Stimulated activated CD4-positive, alpha-beta T cell treated with anti-CD3 and anti-CD28 coated beads, TNF-alpha, amount 100 ng/mL, for 24 hours (primary cell): Measurements from ENCODE around the gene FAM156B.
"Not testable (repeated sequence)": the region's sequence is repeated elsewhere in the genome, so short reads cannot be mapped to it uniquely, and the experiment has no call there.

ENCODE experiments used
- DNase-seq, 3 experiments: peaks; one replicate each; pipeline ENCODE4 v3.0.0-alpha.2; 2020; ENCODE audit warnings: low read depth in 3 of 3

The FAM156B gene

GRCh38 chrX:52896855-52897709 lies at the start of gene FAM156B:
Gene FAM156B, plus strand, starts transcription at chrX:52897330. Its CDS starts 9,896 bp downstream, at chrX:52907226.
- DNase-seq: not testable (repeated sequence)

- DNase-seq: no peak
Measured at GRCh38 chrX:52852110-52852860, 44.8 kb upstream of the FAM156B start.

DNA sequence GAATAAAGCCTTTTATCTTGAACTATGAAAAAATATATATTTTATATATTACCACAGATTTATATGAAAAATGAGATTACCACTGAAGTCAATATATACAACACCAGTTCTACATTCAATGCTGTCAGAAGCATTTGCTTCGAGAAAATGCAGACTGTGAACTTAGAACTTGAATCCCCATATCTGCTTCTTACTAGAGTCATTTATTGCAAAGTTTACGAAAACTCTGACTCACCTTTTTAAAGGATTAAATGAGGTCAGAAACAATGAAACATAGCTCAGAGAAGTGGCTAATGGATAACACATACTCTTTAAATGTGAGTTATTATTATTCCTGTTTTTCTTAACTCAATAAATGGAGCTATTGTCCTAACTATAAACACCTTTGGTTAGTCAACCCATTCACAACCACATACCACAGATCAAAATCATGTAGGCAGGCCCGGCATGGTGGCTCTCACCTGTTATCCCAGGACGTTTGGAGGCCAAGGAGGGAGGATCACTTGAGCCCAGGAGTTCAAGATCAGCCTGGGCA lies 40.1 kb upstream of the FAM156B start:
- not testable (repeated sequence) for DNase-seq

DNA sequence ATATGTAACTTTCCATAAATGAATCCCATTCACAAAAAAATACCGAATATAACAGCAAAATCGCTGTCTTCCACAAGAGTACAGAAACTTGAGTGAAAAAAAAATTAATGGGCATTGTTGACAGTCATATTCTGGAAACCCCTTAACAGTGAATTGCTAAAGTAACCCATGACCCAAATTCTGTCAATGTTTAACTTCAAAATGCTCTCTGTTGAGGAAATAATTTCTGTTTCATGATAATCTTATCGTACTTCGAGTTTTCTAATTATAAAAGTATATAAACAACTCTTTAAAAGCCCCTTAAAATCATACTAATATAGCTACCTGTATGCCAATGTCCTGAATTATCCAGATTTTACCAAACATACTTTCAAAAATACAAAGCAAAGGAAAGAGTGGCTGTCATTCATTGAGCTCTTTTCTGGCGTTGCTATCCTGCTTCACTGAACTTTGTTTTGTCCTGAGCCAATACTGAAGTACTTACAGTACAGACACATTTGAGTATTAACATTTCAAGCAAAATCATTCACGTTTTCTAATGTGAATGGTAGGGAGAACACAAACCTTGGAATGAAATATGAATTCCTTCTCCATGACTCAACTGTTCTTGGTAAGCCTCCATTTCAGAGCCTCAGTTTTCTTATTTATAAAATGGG lies 31.7 kb upstream of the FAM156B start:
- no peak for DNase-seq

DNA sequence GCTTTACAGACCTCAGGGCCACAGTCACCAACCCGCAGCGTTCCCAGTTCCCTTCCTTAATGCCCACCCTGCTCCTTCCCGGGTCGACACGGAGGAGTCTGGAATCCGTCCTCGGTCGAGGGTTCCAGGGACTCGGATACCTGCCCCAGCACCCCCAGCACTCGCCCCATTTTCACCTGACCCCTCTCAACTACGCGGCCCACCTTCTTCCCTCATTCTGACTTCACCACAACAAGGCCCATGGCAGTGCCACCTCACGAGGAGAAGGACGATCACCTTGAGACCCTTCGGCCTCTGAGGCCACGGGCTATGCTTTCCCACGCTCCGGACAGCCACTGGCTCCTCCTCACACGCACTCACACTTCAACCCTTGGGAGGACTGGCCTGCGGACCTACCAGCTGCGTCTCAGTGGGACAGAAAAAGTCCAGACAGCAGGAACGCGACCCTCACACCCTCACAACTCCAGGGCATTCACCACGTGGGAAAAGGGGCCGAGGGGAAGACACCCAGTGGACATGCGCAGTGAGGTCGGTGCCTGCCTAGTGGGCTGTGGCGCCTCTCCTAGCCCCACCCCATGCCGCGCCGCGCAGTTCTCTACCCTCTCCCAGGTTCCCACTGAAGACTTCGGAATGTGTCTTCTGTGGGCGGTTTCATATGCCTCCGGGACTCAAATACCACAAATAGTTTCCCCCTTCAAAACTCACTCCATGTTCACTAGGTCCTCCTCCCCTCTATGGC lies 29.4 kb upstream of the FAM156B start, which contains the start of gene XAGE3:
TSS of gene XAGE3 (minus strand) at position 474 of the 739 bp plus-strand sequence. CDS start 950 bp downstream, outside the sequence.
- no peak for DNase-seq

- DNase-seq: no peak
Measured at GRCh38 chrX:52870046-52870445, 27.1 kb upstream of the FAM156B start.

- not testable (repeated sequence) for DNase-seq
Measured at GRCh38 chrX:52873825-52874224, 23.3 kb upstream of the FAM156B start.

- no peak for DNase-seq
Measured at GRCh38 chrX:52874661-52875060, 22.5 kb upstream of the FAM156B start.

GRCh38 chrX:52875436-52875835 lies 21.7 kb upstream of the FAM156B start:
- DNase-seq: not testable (repeated sequence)

DNA sequence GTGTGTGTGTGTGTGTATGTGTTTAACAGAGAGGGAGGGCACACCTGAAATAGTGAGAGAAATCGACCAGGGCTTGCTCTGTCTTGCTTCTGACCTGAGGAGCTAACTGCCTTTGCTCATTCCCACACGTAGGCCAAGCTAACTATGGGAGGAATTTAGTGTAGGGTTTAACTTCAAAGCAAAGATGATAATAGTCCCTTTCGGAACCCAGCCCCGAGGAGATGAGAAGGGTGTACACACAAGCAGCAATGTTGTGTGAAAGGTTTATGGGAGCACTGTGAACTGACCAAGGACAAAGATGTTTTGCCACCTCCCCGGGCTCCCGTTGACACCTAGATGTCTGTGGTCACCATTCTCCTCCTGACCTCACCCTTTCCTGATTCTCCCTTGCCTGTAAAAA lies 20.7 kb upstream of the FAM156B start:
- not testable (repeated sequence) for DNase-seq

- DNase-seq: not testable (repeated sequence)
Measured at GRCh38 chrX:52887459-52887858, 9.7 kb upstream of the FAM156B start.

- not testable (repeated sequence) for DNase-seq
Measured at GRCh38 chrX:52888090-52888489, 9.0 kb upstream of the FAM156B start.

DNA sequence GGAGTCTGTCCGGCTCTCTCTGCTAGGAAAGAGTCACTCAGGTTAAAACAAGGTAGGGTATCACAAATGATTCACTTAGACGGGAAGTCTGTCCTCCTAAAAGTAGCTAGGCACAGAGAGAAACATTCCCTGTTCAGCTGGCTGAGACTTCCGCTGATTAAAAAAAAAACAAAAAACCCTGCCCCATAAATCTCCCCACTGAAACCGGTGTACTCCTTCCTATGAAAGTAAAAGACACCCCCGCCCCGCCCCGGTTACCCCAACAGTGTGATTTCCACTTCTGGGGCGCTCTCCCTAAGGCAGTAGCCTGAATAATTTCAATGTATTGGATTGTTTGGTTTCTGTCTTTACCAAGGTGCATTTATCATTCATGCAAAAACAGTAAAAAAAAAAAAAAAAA lies 692 bp upstream of the FAM156B start:
- not testable (repeated sequence) for DNase-seq

DNA sequence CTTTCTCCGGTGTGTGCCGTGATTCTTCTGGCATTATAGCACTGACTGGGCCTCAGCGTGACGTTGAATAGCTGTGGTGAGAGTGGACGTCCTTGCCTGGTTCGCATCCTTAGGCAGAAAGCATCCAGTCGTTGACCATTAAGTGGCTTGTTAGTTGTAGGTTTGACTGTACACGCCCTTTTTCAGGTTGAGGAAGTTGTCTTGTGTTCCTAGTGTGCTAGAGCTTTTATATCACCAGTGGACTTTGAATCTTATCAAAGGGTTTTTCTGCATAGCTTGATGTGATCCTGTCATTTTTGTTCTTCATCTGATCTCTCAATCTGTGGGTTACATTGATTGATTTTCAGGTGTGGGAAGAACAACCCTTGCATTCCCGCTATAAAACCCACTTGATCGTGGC lies 8.4 kb downstream of the FAM156B start:
- not testable (repeated sequence) for DNase-seq

DNA sequence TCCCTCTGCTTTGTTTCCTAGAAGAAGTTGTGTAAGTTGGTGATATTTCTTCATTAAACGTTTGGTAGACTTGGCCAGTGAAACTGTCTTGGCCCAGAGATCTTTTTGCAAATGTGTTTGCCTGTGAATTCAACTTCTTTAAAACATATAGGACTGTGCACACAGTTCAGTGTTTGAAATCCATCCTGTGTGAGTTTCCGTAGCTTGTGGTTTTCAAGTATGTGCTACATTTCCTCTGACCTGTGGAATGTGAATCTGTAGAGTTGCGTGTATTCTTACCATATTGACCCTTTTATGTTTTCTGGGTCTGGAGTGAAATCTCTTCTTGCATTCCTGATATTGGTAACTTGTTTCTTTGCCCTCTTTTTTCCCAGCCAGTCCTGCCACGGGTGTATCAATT lies 8.9 kb downstream of the FAM156B start:
- not testable (repeated sequence) for DNase-seq

- not testable (repeated sequence) for DNase-seq
Measured at GRCh38 chrX:52907137-52907536, 10.0 kb downstream of the FAM156B start.

DNA sequence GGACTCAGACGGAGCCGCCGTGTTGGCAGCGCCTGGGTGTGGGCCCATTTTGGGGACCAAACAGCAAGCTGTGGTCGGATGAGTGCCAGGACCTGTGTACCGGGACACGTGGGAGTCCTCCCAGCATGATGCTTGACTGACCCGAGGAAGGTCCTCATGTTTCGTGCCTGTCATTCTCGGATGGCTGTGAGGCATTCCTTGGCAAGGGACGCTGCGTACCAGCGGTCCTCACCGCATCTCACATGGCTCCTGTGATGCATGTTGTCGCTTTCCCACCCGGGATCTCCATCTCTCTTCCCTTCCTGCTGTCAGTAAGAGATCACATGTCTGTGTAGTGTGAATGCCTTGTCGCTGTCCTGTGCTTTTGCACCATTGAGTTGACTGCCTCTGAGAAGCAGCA lies 10.8 kb downstream of the FAM156B start:
- DNase-seq: not testable (repeated sequence)

DNA sequence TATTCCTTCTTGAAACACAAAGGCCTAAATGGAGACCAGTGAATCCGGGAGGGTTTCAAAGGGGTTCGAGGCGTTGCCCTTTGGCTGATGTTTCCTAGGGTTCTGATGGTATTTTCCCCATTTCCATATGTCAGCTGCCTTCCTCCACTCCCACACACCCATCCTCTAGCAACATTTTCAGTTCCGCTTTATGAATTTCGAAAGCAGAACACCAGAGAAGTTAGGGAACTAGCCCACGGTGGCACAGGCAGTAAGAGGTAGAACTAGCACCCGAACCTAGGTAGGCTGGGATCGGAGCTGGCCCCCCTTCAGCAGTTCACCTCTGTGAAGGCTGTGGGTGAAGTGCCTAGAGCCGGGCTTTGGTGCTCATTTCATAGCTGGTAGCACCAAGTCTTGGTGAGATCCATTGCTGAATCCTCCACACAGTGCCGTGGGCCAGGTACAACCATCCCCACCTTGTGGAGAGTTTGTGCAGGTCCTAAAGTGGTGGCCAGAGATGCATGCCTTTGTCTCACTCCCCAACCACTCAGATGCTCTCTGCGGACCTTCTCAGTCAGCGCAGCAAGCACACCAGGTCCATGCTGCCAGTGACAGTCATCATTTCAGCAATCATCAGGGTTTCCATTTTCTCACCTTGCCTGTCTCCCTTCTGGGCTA lies 12.3 kb downstream of the FAM156B start:
- DNase-seq: not testable (repeated sequence)

GRCh38 chrX:52913681-52914080 lies 16.6 kb downstream of the FAM156B start:
- DNase-seq: not testable (repeated sequence)

DNA sequence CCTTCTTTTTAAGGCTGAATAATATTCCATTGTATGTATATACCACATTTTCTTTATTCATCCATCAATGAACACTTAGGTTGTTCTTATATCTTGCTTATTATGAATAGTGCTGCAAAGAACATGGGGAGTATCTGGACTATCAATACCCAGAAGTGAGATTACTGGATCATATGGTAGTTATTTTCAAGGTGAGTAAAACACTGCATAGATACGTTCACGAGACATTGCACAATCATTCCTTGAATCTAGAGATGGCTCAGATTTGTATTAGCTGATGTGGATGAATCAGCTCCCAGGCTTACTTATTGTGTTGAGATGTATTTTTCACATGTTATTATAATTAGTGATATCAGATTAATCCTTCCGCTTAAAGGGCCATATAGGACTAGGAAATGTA lies 17.6 kb downstream of the FAM156B start:
- DNase-seq: not testable (repeated sequence)
